Ascending aorta (tissue), 2 donors: ENCODE measurements around the gene FCRL3. TPM values are rescaled to one million over a fixed set of nuclear protein-coding genes. Genes with fewer than 3 reads are reported as not detected.

ENCODE experiments used
- DNase-seq, 2 donors: peaks; one replicate each; pipeline ENCODE4 v3.0.0-alpha.2; 2019; ENCODE audit warnings: low spot score in 2 of 2
- H3K27ac ChIP-seq, 2 donors: fragments of 200-600 bp; sonication (generic); one replicate each; pipeline ENCODE4 v1.5.1; 2016 to 2017; ENCODE audit warnings: mild to moderate bottlenecking in 1 of 2
- H3K27me3 ChIP-seq: fragments of 200-600 bp; sonication (generic); one replicate; pipeline ENCODE4 v1.5.1; 2017
- H3K36me3 ChIP-seq, 2 donors: fragments of 200-600 bp; sonication (generic); one replicate each; pipeline ENCODE4 v1.5.1; 2016
- H3K4me1 ChIP-seq, 2 donors: fragments of 200-600 bp; sonication (generic); one replicate each; pipeline ENCODE4 v1.5.1; 2016 to 2017; ENCODE audit warnings: mild to moderate bottlenecking in 1 of 2
- H3K4me3 ChIP-seq, 2 donors: fragments of 200-600 bp; sonication (generic); one replicate each; pipeline ENCODE4 v1.5.1; 2016 to 2017; ENCODE audit warnings: mild to moderate bottlenecking in 1 of 2
- H3K9me3 ChIP-seq, 2 donors: fragments of 200-600 bp; sonication (generic); one replicate each; pipeline ENCODE4 v1.5.1; 2016
- CTCF ChIP-seq, 3 experiments: fragments of 200-600 bp in 2 of 3; fragments of 450-650 bp in 1 of 3; sonication (generic) in 2 of 3; IDR thresholded peaks; one replicate each; pipeline ENCODE4 v1.5.1; 2016 to 2019; ENCODE audit warnings: antibody characterized with exemption in 3 of 3, mild to moderate bottlenecking in 1 of 3, moderate library complexity in 1 of 3
- intact Hi-C: fragments of 100-400 bp; cut with DNase I; formaldehyde crosslinking; loops from one replicate; pipeline ENCODE4 v1.15.1; 2023
- total RNA-seq: library from RNA; depleted of rRNA; stranded (reverse); fragments of >200 nt; gene quantifications from one replicate; pipeline ENCODE4 v1.1.0, GENCODE V29; 2016

FCRL3 gene
- total RNA-seq, 1 donor from 2014 or later = not detected

GRCh38 chr1:157678721-157679120 lies 21.8 kb downstream of the FCRL3 start:
- no peak for TF ChIP-seq CTCF (IDR thresholded peaks at IDR 0.05)
- intact Hi-C loops = no loop called here
- H3K4me1 ChIP-seq = no peaks in the 10 kb centered on the region
- no peaks in the 10 kb centered on the region for H3K27me3 ChIP-seq
- H3K4me3 ChIP-seq = no peak overlapping the region
- DNase-seq = no peak
- no peaks in the 10 kb centered on the region for H3K36me3 ChIP-seq
- H3K9me3 ChIP-seq = no peaks in the 10 kb centered on the region
- no peak overlapping the region for H3K27ac ChIP-seq

- intact Hi-C loops = no loop called here
- no peak for TF ChIP-seq CTCF (IDR thresholded peaks at IDR 0.05)
- Histone ChIP-seq H3K27ac (no peak overlapping the region), H3K27me3 (no peaks in the 10 kb centered on the region), H3K36me3 (no peaks in the 10 kb centered on the region), H3K9me3 (peaks cover 0 to 16% of the 10 kb centered on the region in 2 donors), H3K4me3 (no peak overlapping the region), H3K4me1 (no peaks in the 10 kb centered on the region)
- no peak for DNase-seq
These were observed 27.6 kb downstream of the FCRL3 start for GRCh38 chr1:157673008-157673407.

DNA sequence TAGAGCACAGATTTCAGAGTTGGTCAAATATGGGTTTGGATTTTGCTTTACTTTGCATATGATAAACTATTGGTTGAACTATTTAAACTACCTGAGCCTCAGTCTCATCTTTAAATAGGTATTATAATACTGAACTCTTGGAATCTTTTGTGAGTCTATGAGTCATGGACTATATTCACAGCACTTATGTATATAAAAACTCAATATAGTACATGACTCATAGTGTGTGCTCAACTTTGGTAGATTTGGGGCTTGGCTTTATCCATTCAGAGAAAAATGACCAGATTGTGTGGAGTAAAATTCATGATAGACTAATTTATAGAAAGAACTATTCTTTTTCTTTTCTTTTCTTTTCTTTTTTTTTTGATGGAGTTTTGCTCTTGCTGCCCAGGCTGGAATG lies 28.7 kb downstream of the FCRL3 start:
- intact Hi-C loops = no loop called here
- TF ChIP-seq CTCF (IDR thresholded peaks at IDR 0.05) = no peak
- H3K4me3 ChIP-seq = no peak overlapping the region
- no peak for DNase-seq
- H3K4me1 ChIP-seq = no peaks in the 10 kb centered on the region
- no peaks in the 10 kb centered on the region for H3K36me3 ChIP-seq
- H3K27me3 ChIP-seq = no peaks in the 10 kb centered on the region
- peaks cover 0 to 16% of the 10 kb centered on the region in 2 donors for H3K9me3 ChIP-seq
- H3K27ac ChIP-seq = no peak overlapping the region

- intact Hi-C loops = no loop called here
- Histone ChIP-seq H3K27ac (no peak overlapping the region), H3K9me3 (no peaks in the 10 kb centered on the region), H3K4me3 (no peak overlapping the region), H3K27me3 (no peaks in the 10 kb centered on the region), H3K4me1 (no peaks in the 10 kb centered on the region), H3K36me3 (no peaks in the 10 kb centered on the region)
- no peak for TF ChIP-seq CTCF (IDR thresholded peaks at IDR 0.05)
- DNase-seq = no peak
These were observed 40.9 kb downstream of the FCRL3 start for GRCh38 chr1:157659576-157660247.

DNA sequence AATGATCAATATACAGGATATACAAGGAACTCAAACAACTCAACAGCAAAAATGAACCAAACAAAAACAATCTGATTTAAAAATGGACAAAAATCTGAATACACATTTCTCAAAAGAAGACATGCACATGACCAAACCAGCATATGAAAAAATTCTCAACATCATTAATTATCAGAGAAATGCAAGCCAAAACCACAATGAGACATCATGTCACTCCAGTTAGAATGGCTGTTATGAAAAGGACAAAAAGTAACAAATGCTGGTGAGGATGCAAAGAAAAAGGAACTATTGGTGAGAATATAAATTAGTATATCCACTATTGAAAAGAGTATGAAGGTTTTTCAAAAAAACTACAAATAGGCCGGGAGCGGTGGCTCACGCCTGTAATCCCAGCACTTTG lies 42.0 kb downstream of the FCRL3 start:
- no peaks in the 10 kb centered on the region for H3K4me1 ChIP-seq
- intact Hi-C loops = no loop called here
- no peaks in the 10 kb centered on the region for H3K36me3 ChIP-seq
- H3K4me3 ChIP-seq = no peak overlapping the region
- no peaks in the 10 kb centered on the region for H3K9me3 ChIP-seq
- DNase-seq = no peak
- H3K27me3 ChIP-seq = no peaks in the 10 kb centered on the region
- TF ChIP-seq CTCF (IDR thresholded peaks at IDR 0.05) = no peak
- no peak overlapping the region for H3K27ac ChIP-seq

GRCh38 chr1:157653494-157653873 lies 47.1 kb downstream of the FCRL3 start:
- H3K36me3 ChIP-seq = no peaks in the 10 kb centered on the region
- intact Hi-C loops = no loop called here
- no peak for TF ChIP-seq CTCF (IDR thresholded peaks at IDR 0.05)
- H3K4me3 ChIP-seq = no peak overlapping the region
- no peak for DNase-seq
- H3K27ac ChIP-seq = no peak overlapping the region
- H3K4me1 ChIP-seq = no peaks in the 10 kb centered on the region
- no peaks in the 10 kb centered on the region for H3K27me3 ChIP-seq
- no peaks in the 10 kb centered on the region for H3K9me3 ChIP-seq
